Activated T-cell treated with anti-CD3 and anti-CD28 coated beads, Interleukin-2, amount 50 U/mL, for 72 hours (primary cell): ENCODE data around the gene B9D1. TPM values are rescaled to one million over a fixed set of nuclear protein-coding genes. Genes with fewer than 3 reads are reported as not detected.

ENCODE experiments used
- ATAC-seq, 2 donors: fragments of 150-1000 bp; cut with Tn5 transposase; replicated peaks in 1 of 2; 2 replicates each; pipeline ENCODE4 v1.10.0; 2021; ENCODE audit warnings: moderate library complexity in 2 of 2, mild to moderate bottlenecking in 1 of 2
- DNase-seq, 2 donors: peaks; one replicate each; pipeline ENCODE4 v3.0.0; 2021 to 2022; ENCODE audit warnings: mixed read lengths in 1 of 2
- H3K27ac Mint-ChIP-seq: one replicate; pipeline ENCODE4 v1.8.0; 2022; ENCODE audit warnings: mild to moderate bottlenecking, moderate library complexity, mixed read lengths
- H3K27me3 Mint-ChIP-seq: one replicate; pipeline ENCODE4 v1.8.0; 2022; ENCODE audit warnings: low read depth, mixed read lengths
- H3K36me3 Mint-ChIP-seq, 2 donors: one replicate each; pipeline ENCODE4 v1.8.0; 2022; ENCODE audit warnings: mixed read lengths in 2 of 2, mild to moderate bottlenecking in 1 of 2; ENCODE audit not compliant: insufficient read depth in 2 of 2
- H3K4me1 Mint-ChIP-seq: one replicate; pipeline ENCODE4 v1.8.0; 2022; ENCODE audit warnings: low read depth, mixed read lengths
- H3K4me3 Mint-ChIP-seq, 2 donors: one replicate each; pipeline ENCODE4 v1.8.0; 2022; ENCODE audit warnings: mild to moderate bottlenecking in 2 of 2, mixed read lengths in 2 of 2, moderate library complexity in 2 of 2
- H3K9me3 Mint-ChIP-seq, 2 donors: one replicate each; pipeline ENCODE4 v1.8.0; 2022; ENCODE audit warnings: mixed read lengths in 2 of 2
- total RNA-seq, 2 donors: library from RNA; stranded (reverse); gene quantifications; one replicate each; pipeline ENCODE4 v1.2.3, GENCODE V29; 2022

The B9D1 gene
- total RNA-seq, 2 donors from 2014 or later = 2.4 to 4.3 TPM

GRCh38 chr17:19386051-19386929 is 23.8 kb upstream of the B9D1 start:
- H3K27ac Mint-ChIP-seq = no peak overlapping the region
- no peaks in the 10 kb centered on the region for H3K9me3 Mint-ChIP-seq
- peaks cover 6% of the 10 kb centered on the region for H3K4me1 Mint-ChIP-seq
- H3K27me3 Mint-ChIP-seq = peaks cover 6% of the 10 kb centered on the region
- no peak overlapping the region for H3K4me3 Mint-ChIP-seq
- no peaks in the 10 kb centered on the region for H3K36me3 Mint-ChIP-seq
- no peak for DNase-seq
- ATAC-seq = peak; percentile 43 to 46

DNA sequence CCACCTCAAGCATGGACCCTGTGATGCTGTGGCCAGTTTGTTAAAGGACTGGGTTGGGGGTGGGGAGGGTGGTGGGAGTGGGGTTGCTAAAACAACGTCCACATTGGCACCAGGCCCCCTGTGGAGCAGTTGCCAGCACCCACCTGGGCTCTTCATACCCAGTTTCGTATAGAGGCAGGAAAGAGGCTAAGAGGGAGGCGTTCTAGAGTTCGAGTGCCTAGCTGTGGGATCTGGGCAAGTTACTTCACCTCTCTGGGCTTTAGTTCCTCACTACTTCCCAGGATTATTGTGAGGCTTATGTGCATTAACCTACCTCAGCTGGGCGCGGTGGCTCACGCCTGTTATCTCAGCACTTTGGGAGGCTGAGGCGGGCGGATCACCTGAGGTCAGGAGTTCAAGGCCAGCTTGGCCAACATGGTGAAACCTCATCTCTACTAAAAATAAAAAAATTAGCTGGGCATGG is 23.0 kb upstream of the B9D1 start:
- Mint-ChIP-seq H3K27ac (no peak overlapping the region), H3K36me3 (peaks cover 0 to 2% of the 10 kb centered on the region in 2 donors), H3K27me3 (peaks cover 6% of the 10 kb centered on the region), H3K4me1 (peaks cover 6% of the 10 kb centered on the region), H3K9me3 (no peaks in the 10 kb centered on the region), H3K4me3 (no peak overlapping the region)
- ATAC-seq = no peak
- DNase-seq = no peak

DNA sequence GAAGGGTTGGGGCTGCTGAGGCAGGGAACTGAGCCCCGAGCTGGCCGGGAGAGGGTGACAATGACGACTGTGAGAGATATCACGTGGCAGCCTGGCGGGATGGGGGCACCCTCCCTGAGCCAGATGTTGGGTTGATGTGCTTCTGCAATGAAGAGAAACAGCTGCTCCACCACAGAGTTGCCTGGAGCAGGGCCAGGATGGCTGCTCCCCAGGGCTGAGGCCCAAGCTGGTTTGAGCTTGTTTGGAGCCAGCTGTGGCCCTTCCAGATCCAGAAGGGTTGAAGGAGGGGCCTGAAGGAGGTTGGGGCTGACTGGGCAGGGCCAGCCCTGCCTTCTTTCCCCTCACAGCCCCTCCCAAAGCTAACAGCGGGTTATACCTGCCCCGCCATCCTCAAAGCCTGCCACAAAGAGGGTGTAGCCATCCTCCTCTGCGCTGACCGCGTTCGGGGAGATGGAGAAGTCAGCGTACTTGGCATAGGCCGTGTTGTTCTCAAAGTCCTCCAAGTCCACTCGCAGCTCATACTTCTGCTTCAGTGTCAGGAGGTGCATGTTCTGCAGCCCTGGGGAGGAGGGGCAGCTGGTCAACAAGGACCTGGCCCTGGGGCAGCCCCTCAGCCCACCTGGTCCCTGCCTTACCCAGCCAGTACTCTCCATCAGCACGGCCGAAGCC is 22.3 kb upstream of the B9D1 start:
- ATAC-seq (no peak), DNase-seq (no peak)
- peaks cover 6% of the 10 kb centered on the region for H3K4me1 Mint-ChIP-seq
- no peaks in the 10 kb centered on the region for H3K9me3 Mint-ChIP-seq
- H3K27me3 Mint-ChIP-seq = peaks cover 6% of the 10 kb centered on the region
- no peak overlapping the region for H3K27ac Mint-ChIP-seq
- H3K36me3 Mint-ChIP-seq = peaks cover 0 to 2% of the 10 kb centered on the region in 2 donors
- H3K4me3 Mint-ChIP-seq = no peak overlapping the region

- Mint-ChIP-seq H3K36me3 (peaks cover 0 to 4% of the 10 kb centered on the region in 2 donors), H3K9me3 (no peaks in the 10 kb centered on the region), H3K4me1 (peaks cover 14% of the 10 kb centered on the region), H3K27ac (no peak overlapping the region), H3K4me3 (no peak overlapping the region), H3K27me3 (peaks cover 6% of the 10 kb centered on the region)
- ATAC-seq (no peak), DNase-seq (no peak)
These were observed 21.4 kb upstream of the B9D1 start for GRCh38 chr17:19383681-19384470.

- no peaks in the 10 kb centered on the region for H3K9me3 Mint-ChIP-seq
- H3K4me3 Mint-ChIP-seq = no peak overlapping the region
- H3K27ac Mint-ChIP-seq = no peak overlapping the region
- peaks cover 14% of the 10 kb centered on the region for H3K4me1 Mint-ChIP-seq
- ATAC-seq = no peak
- no peak for DNase-seq
- H3K27me3 Mint-ChIP-seq = peaks cover 2% of the 10 kb centered on the region
- peaks cover 0 to 4% of the 10 kb centered on the region in 2 donors for H3K36me3 Mint-ChIP-seq
These were observed 20.3 kb upstream of the B9D1 start for GRCh38 chr17:19382531-19383444.

DNA sequence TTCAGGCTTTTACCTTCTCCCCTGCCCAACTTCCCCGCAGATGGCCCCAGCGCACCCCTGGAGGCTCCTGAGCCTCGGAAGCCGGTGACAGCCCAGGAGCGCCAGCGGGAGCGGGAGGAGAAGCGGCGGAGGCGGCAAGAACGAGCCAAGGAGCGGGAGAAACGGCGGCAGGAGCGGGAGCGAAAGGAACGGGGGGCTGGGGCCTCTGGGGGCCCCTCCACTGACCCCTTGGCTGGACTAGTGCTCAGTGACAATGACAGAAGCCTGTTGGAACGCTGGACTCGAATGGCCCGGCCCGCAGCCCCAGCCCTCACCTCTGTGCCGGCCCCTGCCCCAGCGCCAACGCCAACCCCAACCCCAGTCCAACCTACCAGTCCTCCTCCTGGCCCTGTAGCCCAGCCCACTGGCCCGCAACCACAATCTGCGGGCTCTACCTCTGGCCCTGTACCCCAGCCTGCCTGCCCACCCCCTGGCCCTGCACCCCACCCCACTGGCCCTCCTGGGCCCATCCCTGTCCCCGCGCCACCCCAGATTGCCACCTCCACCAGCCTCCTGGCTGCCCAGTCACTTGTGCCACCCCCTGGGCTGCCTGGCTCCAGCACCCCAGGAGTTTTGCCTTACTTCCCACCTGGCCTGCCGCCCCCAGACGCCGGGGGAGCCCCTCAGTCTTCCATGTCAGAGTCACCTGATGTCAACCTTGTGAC is 19.4 kb upstream of the B9D1 start:
- DNase-seq (no peak), ATAC-seq (no peak)
- Mint-ChIP-seq H3K36me3 (peaks cover 0 to 4% of the 10 kb centered on the region in 2 donors), H3K4me3 (no peak overlapping the region), H3K4me1 (peaks cover 17% of the 10 kb centered on the region), H3K27ac (no peak overlapping the region), H3K27me3 (no peaks in the 10 kb centered on the region), H3K9me3 (no peaks in the 10 kb centered on the region)

DNA sequence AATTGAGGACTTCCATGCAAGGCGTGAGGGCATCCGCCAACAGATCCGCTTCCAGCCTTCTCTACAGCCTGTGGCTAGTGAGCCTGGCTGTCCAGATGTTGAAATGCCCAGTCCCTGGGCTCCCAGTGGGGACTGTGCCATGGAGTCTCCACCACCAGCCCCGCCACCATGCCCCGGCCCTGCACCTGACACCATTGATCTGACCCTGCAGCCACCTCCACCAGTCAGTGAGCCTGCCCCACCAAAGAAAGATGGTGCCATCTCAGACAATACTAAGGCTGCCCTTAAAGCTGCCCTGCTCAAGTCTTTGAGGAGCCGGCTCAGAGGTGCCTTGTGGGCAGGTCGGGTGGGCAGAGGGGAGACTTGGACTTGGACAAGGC is 18.8 kb upstream of the B9D1 start:
- DNase-seq (no peak), ATAC-seq (no peak)
- no peaks in the 10 kb centered on the region for H3K9me3 Mint-ChIP-seq
- H3K27ac Mint-ChIP-seq = no peak overlapping the region
- no peak overlapping the region for H3K4me3 Mint-ChIP-seq
- H3K4me1 Mint-ChIP-seq = peaks cover 21% of the 10 kb centered on the region
- H3K36me3 Mint-ChIP-seq = peaks cover 0 to 4% of the 10 kb centered on the region in 2 donors
- no peaks in the 10 kb centered on the region for H3K27me3 Mint-ChIP-seq

DNA sequence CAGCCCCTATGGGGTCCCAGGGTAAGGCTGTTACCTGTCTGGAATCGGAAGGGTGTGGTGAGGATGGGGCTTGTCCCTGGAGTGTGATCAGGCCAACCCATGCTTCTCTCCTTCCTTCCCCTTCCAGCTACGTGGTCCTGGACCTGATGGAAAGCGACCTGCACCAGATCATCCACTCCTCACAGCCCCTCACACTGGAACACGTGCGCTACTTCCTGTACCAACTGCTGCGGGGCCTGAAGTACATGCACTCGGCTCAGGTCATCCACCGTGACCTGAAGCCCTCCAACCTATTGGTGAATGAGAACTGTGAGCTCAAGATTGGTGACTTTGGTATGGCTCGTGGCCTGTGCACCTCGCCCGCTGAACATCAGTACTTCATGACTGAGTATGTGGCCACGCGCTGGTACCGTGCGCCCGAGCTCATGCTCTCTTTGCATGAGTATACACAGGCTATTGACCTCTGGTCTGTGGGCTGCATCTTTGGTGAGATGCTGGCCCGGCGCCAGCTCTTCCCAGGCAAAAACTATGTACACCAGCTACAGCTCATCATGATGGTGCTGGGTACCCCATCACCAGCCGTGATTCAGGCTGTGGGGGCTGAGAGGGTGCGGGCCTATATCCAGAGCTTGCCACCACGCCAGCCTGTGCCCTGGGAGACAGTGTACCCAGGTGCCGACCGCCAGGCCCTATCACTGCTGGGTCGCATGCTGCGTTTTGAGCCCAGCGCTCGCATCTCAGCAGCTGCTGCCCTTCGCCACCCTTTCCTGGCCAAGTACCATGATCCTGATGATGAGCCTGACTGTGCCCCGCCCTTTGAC is 18.2 kb upstream of the B9D1 start:
- no peak overlapping the region for H3K4me3 Mint-ChIP-seq
- peaks cover 26% of the 10 kb centered on the region for H3K4me1 Mint-ChIP-seq
- H3K36me3 Mint-ChIP-seq = peaks cover 0 to 4% of the 10 kb centered on the region in 2 donors
- no peaks in the 10 kb centered on the region for H3K9me3 Mint-ChIP-seq
- DNase-seq = no peak
- no peak overlapping the region for H3K27ac Mint-ChIP-seq
- no peaks in the 10 kb centered on the region for H3K27me3 Mint-ChIP-seq
- ATAC-seq = no peak

- Mint-ChIP-seq H3K27me3 (no peaks in the 10 kb centered on the region), H3K4me1 (peaks cover 26% of the 10 kb centered on the region), H3K36me3 (peaks cover 0 to 4% of the 10 kb centered on the region in 2 donors), H3K9me3 (no peaks in the 10 kb centered on the region), H3K4me3 (peak overlapping the region; percentile 90 to 100), H3K27ac (no peak overlapping the region)
- ATAC-seq = no peak
- DNase-seq = no peak
These were observed 17.0 kb upstream of the B9D1 start for GRCh38 chr17:19379361-19380065.

DNA sequence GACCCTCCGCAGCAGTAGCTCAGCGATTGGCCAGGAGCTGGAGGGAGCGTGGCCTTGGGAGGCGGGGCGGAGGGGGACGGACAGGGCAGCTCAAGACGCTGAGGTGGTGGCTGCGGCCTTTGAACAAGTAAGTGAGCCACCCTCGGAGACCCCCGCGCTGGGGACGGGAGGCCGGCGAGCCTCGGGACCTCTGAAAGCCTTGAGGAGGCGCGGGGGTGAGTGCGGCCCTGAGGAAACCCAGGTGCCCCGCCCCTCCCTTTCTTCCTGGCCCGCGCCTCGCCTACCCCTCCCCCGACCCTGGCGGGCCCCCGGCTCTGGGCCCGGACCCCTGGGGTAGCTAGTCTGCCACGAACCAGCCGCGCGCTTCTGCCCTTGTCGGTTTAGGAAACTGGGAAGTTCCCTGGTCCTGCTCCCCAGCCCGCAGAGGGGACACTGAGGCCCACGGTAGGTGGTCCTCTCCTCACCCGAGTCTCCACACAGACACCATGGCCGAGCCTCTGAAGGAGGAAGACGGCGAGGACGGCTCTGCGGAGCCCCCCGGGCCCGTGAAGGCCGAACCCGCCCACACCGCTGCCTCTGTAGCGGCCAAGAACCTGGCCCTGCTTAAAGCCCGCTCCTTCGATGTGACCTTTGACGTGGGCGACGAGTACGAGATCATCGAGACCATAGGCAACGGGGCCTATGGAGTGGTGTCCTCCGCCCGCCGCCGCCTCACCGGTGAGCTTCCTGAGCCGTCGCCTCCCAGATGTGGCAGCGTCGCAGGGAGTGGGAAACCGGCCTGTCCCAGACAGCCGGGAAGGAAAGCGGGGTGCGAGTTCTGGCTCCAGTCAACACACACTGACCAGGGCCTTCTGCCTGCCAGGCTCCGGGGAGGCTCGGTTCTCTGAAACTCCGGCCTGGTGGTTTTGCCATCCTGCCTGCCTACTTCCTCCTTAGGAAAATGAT is 16.2 kb upstream of the B9D1 start, which contains the start of gene MAPK7:
Gene MAPK7 (plus strand): TSS at position 83 of the 945 bp plus-strand sequence. CDS start 403 bp downstream, at position 486.
- peak within 1 kb of the TSS; percentile 90 to 100 for H3K4me3 Mint-ChIP-seq
- no peaks in the 10 kb centered on the region for H3K9me3 Mint-ChIP-seq
- no peaks in the 10 kb centered on the region for H3K27me3 Mint-ChIP-seq
- H3K27ac Mint-ChIP-seq = peak within 1 kb of the TSS; percentile 94
- H3K36me3 Mint-ChIP-seq = peaks cover 0 to 4% of the 10 kb centered on the region in 2 donors
- DNase-seq = no peak
- ATAC-seq = peak; percentile 12 to 17
- H3K4me1 Mint-ChIP-seq = peaks cover 31% of the 10 kb centered on the region
